Skeletal muscle satellite cell (primary cell): ENCODE measurements around the gene CLIP1.

ENCODE experiments used
- H3K27me3 ChIP-seq: 2 replicates; pipeline ENCODE4 v1.7.0; 2013; ENCODE audit warnings: low read length; ENCODE audit not compliant: control insufficient read depth, insufficient read depth
- H3K36me3 ChIP-seq: 2 replicates; pipeline ENCODE4 v1.7.0; 2013; ENCODE audit warnings: mild to moderate bottlenecking, control low read depth, low read length; ENCODE audit not compliant: insufficient read depth
- H3K4me1 ChIP-seq: 2 replicates; pipeline ENCODE4 v1.7.0; 2013; ENCODE audit warnings: low read length; ENCODE audit not compliant: control insufficient read depth, insufficient read depth
- H3K4me2 ChIP-seq: 2 replicates; pipeline ENCODE4 v1.7.0; 2013; ENCODE audit warnings: mild to moderate bottlenecking, low read length
- H3K4me3 ChIP-seq: 2 replicates; pipeline ENCODE4 v1.7.0; 2013; ENCODE audit warnings: low read length
- H3K9ac ChIP-seq: 2 replicates; pipeline ENCODE4 v1.7.0; 2013; ENCODE audit warnings: mild to moderate bottlenecking, low read depth, low read length, moderate library complexity
- H3K9me3 ChIP-seq: replicated peaks from 2 replicates; pipeline ENCODE4 v1.7.0; 2013; ENCODE audit warnings: mild to moderate bottlenecking, control low read depth, low read length

CLIP1 gene

DNA sequence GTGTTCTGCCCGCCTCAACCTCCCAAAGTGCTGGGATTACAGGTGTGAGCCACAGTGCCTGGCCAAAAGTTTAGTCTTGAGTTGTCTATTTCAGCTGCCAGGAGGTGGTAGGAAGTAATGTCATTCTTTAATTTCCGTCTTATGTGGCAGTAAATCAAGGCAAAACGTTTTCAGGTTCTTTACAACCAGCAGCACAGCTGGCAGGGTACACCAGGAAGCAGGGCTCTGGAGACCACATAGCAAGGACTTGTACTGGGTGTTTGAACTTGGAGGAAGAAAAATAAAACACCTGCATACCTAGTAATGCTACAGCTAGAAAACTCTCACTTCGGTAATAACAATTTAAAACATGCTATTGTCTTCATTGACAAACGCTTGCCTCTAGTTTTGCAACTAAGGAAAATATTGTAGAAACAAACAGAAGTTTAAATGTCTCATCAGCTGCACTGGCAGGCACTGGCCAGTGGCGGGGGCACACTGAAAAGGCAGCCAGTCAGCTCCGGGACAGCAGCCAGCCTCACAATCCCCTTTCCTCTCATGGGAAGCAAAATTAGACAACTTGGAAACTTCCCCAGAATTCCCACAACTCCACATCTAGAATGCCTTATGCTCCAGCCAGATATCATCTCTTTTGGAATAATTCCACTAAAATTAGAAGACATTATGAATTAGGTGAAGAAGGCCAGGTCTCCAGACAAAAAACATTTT is 72.2 kb downstream of the CLIP1 start:
- H3K4me3 ChIP-seq: no peak overlapping the region
- no peaks in the 10 kb centered on the region for H3K9me3 ChIP-seq
- H3K4me1 ChIP-seq: peaks cover 8% of the 10 kb centered on the region
- peaks cover 50% of the 10 kb centered on the region for H3K36me3 ChIP-seq
- H3K4me2 ChIP-seq: no peak overlapping the region
- H3K27me3 ChIP-seq: no peaks in the 10 kb centered on the region
- H3K9ac ChIP-seq: no peak overlapping the region

DNA sequence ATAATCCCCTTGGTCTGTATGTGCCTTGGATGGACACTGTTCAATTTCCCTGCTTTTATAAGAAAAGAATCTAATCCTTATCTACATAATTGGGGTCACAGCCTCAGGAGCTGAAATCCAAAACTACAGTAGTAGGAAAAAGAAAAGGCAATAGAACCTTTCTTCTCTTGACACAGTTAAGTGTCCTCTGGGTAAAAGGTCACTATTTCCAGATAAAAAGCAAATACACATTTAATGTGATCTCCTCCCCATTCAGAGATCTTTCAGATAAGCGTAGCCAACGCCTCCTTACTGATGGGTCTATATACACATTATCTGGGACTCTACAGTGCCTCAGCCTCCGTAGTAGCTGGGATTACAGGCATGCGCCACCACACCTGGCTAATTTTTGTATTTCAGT is 73.4 kb downstream of the CLIP1 start:
- Histone ChIP-seq H3K27me3 (no peaks in the 10 kb centered on the region), H3K36me3 (peaks cover 45% of the 10 kb centered on the region)

DNA sequence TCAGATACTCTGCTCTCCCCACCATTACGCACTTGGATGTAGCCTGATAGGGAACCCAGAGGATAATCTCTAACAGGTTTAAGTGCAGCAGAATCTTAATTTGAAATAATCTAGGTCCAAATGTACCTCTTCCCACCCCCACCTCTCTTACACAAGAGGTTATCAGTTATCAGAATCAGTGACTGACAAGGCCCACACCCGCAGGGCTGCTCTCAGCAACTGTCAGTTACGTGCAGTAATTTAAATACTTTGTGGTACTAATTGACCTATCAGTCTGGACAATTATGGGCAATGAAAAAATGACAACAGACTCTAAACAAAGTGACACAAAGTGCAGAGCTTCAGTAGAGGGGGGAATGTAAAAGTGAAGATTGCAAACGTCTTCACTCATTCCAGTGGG is 74.0 kb downstream of the CLIP1 start:
- no peak overlapping the region for H3K4me3 ChIP-seq
- no peaks in the 10 kb centered on the region for H3K27me3 ChIP-seq
- H3K9ac ChIP-seq: no peak overlapping the region
- peaks cover 45% of the 10 kb centered on the region for H3K36me3 ChIP-seq
- H3K4me1 ChIP-seq: peaks cover 8% of the 10 kb centered on the region
- H3K9me3 ChIP-seq: no peaks in the 10 kb centered on the region
- no peak overlapping the region for H3K4me2 ChIP-seq

More for the DNA sequence above, 73.4 kb downstream of the CLIP1 start:
- H3K4me1 ChIP-seq: peaks cover 8% of the 10 kb centered on the region
- H3K9ac ChIP-seq: no peak overlapping the region
- no peak overlapping the region for H3K4me2 ChIP-seq
- H3K4me3 ChIP-seq: no peak overlapping the region
- H3K9me3 ChIP-seq: no peaks in the 10 kb centered on the region

DNA sequence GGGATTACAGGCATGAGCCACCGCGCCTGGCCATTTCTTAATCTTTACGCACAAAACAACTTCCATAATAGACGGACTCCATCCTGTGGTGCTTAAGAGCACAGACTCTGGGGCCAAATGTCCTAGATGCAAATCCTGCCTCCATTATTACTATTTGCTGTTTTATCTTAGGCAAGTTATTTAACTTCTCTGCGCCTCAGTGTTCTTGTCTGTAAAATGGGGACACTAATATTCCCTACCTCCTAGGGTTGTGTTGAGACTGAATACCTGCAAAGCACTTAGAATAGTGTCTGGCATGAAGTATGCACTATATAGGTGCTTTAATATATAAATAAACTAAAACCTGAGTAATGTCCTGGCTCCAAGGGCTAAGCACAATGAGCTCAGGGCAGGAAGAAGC is 76.4 kb downstream of the CLIP1 start:
- Histone ChIP-seq H3K27me3 (no peaks in the 10 kb centered on the region), H3K4me1 (peaks cover 8% of the 10 kb centered on the region), H3K4me3 (no peak overlapping the region), H3K9me3 (no peaks in the 10 kb centered on the region), H3K4me2 (no peak overlapping the region), H3K36me3 (peaks cover 43% of the 10 kb centered on the region), H3K9ac (no peak overlapping the region)

DNA sequence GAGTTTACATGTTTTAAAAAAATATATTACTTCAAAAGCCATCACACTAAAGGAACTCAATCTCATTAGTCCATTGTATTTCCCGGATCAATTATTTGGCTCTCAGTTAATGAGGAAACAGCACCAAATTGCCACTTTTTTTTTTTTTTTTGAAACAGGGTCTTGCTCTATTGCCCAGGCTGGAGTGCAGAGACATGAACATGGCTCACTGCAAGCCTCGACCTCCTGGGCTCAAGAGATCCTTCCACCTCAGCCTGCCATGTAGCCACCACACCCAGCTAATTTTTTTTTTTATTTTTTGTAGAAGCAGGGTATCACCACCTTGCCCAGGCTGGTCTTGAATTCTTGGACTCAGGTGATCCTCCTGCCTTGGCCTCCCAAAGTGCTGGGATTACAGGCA is 77.4 kb downstream of the CLIP1 start:
- Histone ChIP-seq H3K36me3 (peaks cover 46% of the 10 kb centered on the region), H3K9ac (no peak overlapping the region), H3K27me3 (no peaks in the 10 kb centered on the region), H3K9me3 (no peaks in the 10 kb centered on the region), H3K4me2 (no peak overlapping the region), H3K4me1 (peaks cover 1% of the 10 kb centered on the region), H3K4me3 (no peak overlapping the region)

DNA sequence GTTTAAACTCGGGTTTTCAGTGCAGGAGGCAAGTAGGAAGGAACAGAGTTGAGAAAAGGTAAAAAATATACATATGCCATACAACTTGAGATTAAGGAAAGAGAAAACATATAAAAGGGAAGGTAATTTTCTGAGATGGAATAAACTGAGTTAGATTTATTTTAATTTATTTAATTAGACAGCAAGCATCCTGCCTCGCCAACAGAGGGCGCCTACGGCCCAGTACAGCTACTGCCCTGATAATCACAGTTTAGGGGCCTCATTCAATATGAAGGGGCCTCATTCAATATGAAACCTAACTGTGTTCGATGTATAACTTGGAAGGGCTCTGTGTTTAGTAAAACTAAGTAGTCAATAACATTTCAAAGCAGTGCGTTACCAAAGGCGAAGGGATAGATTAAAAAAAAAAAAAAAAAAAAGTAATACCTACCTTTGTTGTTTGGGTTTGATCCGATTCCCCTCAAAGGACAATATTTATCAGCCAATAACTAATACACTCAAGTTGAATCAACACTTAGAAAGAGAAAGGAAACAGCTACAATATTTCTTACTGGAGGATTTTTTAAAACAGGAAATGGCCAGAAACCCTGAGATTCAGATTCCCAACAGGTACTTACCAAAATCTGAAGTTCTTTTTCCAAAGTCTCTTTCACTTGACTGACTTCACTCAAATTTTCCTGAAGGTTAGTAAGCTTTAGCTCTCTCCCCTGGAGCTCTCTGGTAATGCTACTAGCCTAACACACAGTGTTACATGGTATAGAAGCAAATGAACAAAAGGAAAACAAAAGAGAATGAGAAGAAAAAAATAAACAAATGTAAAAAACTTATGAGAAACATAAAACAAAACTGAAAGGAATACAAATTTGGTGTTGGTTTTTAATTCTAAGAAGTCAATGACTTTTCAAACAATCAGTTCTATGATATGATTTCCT is 86.2 kb downstream of the CLIP1 start:
- no peak overlapping the region for H3K9ac ChIP-seq
- H3K27me3 ChIP-seq: no peaks in the 10 kb centered on the region
- peaks cover 54% of the 10 kb centered on the region for H3K36me3 ChIP-seq
- H3K4me2 ChIP-seq: no peak overlapping the region
- no peak overlapping the region for H3K4me3 ChIP-seq
- H3K9me3 ChIP-seq: no peaks in the 10 kb centered on the region
- no peaks in the 10 kb centered on the region for H3K4me1 ChIP-seq

DNA sequence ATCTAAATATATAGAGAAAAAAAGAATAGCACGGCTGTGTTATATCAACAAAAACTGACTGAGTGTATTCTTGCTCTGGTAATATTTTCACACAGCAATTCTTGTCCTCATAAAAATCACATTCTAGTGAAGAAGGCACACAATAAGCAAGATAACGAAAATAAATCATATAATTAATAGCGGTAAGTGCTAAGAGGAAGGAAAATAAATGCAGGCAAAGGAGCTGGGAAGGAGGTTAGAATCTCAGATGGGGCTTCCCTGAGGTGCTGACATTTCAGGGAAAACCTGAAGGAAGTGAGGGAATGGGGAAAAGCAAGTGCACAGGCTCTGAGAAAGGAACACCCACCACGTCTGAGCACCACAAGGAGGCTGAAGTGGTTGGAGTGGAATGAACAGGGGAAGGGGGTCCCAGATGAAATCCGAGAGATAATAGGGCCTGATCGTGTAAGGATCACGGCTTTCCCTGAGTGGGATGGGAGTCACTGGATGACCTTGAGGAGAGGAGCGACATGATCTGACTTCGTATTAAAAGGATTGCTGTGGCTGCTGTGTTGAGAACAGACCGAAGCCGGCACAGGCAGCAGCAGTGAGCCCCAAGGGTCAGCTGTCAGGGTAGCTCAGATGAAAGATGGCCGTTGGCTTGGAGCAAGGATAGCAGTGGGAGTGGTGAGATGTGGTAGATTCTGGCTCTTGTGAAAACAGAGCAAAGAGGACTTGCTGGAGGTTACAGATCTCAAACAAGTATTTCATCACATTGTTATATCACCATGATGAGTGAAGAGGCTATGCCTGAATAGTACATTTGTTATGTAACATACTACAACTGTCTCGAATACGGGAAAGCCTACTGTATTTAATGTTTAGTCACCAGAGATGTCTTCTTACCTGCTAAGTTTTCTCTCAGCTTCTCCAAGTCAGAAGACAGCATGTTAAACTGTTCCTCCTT is 89.1 kb downstream of the CLIP1 start:
- Histone ChIP-seq H3K36me3 (peaks cover 43% of the 10 kb centered on the region), H3K9me3 (no peaks in the 10 kb centered on the region), H3K4me1 (no peaks in the 10 kb centered on the region), H3K4me3 (no peak overlapping the region), H3K4me2 (no peak overlapping the region), H3K27me3 (no peaks in the 10 kb centered on the region), H3K9ac (no peak overlapping the region)

DNA sequence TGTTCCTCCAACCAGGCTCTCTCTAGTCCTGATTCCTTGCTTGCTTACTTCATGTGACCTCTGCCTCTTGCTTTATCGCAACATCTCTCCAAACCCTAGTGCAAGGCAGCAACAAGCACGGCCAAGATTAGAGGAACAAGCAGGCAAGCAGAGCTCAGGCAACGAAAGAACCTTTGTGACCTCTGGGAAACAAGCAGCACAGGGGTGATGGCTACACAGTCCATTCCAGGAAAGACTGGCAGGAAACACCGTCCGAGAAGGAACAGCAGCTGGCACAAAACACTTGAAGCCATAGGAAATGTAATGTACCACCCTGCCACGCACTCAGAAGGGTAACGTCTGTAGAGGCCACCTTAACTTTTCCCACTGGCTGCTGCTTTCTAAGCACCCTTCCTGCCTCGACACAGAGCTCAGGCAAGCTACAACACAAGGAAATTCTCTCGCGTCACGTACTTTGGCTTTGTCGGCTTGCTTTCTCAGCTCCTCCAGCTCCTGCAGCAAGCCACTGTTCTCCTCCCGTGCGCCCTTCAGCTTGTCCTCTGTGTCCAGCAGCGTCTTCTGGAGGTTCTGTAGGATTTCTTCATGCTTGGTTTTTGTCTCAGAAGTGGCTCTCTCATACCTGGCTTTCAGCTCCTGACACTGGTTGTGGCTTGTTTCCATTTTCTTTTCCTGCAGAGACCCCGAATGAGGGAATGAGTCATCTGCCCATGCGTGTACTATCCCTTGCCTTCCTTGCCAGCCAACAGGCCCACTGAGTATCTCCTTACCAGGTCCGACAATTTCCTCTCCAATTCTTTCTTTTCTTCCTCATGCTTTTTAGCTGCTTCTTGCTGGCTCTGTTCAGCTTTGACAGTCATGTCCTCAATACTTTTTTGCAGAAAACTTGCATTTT is 94.7 kb downstream of the CLIP1 start:
- Histone ChIP-seq H3K36me3 (peaks cover 44% of the 10 kb centered on the region), H3K4me2 (no peak overlapping the region), H3K4me1 (peaks cover 8% of the 10 kb centered on the region), H3K9ac (no peak overlapping the region), H3K9me3 (no peaks in the 10 kb centered on the region), H3K4me3 (no peak overlapping the region), H3K27me3 (no peaks in the 10 kb centered on the region)

DNA sequence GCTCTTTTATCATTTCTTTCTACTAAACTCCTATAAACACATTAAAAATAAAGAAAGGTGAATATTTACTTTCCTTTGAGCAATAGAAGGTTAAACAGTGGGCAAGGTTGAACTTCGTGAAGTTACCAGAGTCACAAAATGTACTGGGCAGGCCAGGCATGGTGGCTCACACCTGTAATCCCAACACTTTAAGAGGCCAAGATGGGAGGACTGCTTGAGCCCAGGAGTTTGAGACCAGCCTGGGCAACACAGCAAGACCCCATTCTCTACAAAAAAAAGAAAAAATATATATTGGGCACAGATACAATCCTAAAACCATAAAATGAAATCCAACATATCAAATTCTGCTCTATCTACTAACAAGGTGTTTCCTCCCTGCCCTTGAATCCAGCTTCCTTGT is 95.5 kb downstream of the CLIP1 start:
- peaks cover 46% of the 10 kb centered on the region for H3K36me3 ChIP-seq
- no peak overlapping the region for H3K4me2 ChIP-seq
- no peaks in the 10 kb centered on the region for H3K9me3 ChIP-seq
- peaks cover 15% of the 10 kb centered on the region for H3K4me1 ChIP-seq
- no peak overlapping the region for H3K9ac ChIP-seq
- no peaks in the 10 kb centered on the region for H3K27me3 ChIP-seq
- no peak overlapping the region for H3K4me3 ChIP-seq

DNA sequence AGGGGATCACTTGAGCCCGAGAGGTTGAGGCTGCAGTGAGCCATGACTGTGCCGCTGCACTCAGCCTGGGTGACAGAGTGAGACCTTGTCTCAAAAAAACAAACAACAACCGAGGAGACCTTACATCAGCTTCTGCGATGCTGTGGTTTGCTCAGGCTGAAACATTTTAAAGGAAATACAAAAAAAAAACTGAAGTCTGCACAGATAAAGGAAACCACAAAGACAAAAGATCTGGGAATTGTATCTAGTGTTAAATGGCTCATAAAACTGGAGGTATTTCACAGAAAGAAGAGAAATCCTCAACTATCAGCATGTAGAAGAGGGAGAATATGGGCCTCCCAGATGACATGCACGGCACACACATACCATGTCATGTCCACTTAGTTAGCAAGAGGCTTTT is 95.9 kb downstream of the CLIP1 start:
- H3K4me1 ChIP-seq: peaks cover 15% of the 10 kb centered on the region
- H3K9me3 ChIP-seq: no peaks in the 10 kb centered on the region
- H3K9ac ChIP-seq: no peak overlapping the region
- no peaks in the 10 kb centered on the region for H3K27me3 ChIP-seq
- H3K4me2 ChIP-seq: no peak overlapping the region
- peaks cover 51% of the 10 kb centered on the region for H3K36me3 ChIP-seq
- H3K4me3 ChIP-seq: no peak overlapping the region
